Panc1 (cell line): ENCODE results near the gene RPP25L.

Source experiments
- SIN3A ChIP-seq: IDR thresholded peaks from 2 replicates; pipeline ENCODE4 v1.6.1; 2012; ENCODE audit warnings: low read depth, mild to moderate bottlenecking, low read length, moderate library complexity, borderline replicate concordance; ENCODE audit not compliant: insufficient read depth
- TCF7L2 ChIP-seq: IDR thresholded peaks from 2 replicates; pipeline ENCODE4 v1.6.1; 2011; ENCODE audit warnings: mild to moderate bottlenecking, low read depth, low read length, inconsistent platforms
- TF ChIP-seq, protein P1 (sequence below), 2 experiments: IDR thresholded peaks; 2 replicates each; pipeline ENCODE4 v1.6.1; 2011 to 2012; ENCODE audit warnings: low read depth in 2 of 2, control low read depth in 1 of 2, low read length in 1 of 2, mild to moderate bottlenecking in 1 of 2, moderate library complexity in 1 of 2; ENCODE audit not compliant: insufficient read depth in 1 of 2
- TF ChIP-seq, protein P2 (sequence below): fragments of 450-650 bp; IDR thresholded peaks from 2 replicates; pipeline ENCODE4 v1.5.1; 2017; ENCODE audit warnings: mild to moderate bottlenecking

DNA sequence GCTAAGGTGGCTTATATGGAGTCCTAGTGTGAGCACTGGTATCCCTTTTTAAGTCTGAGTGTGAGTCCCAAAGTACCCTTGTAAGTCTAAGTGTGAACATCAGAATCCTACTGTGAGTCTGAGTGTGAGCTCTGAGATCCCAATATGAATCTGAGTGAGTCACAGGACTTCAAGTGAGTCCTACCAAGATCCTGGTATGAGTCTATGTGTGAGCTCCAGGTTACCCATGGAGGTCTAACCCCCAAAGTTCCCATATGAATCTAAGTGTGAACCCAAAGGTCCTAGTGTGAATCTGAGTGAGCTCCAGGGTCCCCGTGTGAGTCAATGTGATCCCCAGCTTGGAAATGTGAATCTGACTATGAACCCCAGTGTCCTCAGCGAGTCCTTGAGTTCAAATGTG lies 24.6 kb downstream of the RPP25L start:
- TF ChIP-seq, protein P1, sequence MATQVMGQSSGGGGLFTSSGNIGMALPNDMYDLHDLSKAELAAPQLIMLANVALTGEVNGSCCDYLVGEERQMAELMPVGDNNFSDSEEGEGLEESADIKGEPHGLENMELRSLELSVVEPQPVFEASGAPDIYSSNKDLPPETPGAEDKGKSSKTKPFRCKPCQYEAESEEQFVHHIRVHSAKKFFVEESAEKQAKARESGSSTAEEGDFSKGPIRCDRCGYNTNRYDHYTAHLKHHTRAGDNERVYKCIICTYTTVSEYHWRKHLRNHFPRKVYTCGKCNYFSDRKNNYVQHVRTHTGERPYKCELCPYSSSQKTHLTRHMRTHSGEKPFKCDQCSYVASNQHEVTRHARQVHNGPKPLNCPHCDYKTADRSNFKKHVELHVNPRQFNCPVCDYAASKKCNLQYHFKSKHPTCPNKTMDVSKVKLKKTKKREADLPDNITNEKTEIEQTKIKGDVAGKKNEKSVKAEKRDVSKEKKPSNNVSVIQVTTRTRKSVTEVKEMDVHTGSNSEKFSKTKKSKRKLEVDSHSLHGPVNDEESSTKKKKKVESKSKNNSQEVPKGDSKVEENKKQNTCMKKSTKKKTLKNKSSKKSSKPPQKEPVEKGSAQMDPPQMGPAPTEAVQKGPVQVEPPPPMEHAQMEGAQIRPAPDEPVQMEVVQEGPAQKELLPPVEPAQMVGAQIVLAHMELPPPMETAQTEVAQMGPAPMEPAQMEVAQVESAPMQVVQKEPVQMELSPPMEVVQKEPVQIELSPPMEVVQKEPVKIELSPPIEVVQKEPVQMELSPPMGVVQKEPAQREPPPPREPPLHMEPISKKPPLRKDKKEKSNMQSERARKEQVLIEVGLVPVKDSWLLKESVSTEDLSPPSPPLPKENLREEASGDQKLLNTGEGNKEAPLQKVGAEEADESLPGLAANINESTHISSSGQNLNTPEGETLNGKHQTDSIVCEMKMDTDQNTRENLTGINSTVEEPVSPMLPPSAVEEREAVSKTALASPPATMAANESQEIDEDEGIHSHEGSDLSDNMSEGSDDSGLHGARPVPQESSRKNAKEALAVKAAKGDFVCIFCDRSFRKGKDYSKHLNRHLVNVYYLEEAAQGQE (IDR thresholded peaks at IDR 0.05; ENCODE audit: insufficient read depth in 1 of 2, low read depth in 2 of 2, low read length in 1 of 2), result no peak
- TF ChIP-seq, protein P2, sequence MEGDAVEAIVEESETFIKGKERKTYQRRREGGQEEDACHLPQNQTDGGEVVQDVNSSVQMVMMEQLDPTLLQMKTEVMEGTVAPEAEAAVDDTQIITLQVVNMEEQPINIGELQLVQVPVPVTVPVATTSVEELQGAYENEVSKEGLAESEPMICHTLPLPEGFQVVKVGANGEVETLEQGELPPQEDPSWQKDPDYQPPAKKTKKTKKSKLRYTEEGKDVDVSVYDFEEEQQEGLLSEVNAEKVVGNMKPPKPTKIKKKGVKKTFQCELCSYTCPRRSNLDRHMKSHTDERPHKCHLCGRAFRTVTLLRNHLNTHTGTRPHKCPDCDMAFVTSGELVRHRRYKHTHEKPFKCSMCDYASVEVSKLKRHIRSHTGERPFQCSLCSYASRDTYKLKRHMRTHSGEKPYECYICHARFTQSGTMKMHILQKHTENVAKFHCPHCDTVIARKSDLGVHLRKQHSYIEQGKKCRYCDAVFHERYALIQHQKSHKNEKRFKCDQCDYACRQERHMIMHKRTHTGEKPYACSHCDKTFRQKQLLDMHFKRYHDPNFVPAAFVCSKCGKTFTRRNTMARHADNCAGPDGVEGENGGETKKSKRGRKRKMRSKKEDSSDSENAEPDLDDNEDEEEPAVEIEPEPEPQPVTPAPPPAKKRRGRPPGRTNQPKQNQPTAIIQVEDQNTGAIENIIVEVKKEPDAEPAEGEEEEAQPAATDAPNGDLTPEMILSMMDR, result no peak
- TF ChIP-seq TCF7L2, result no peak
- no peak for TF ChIP-seq SIN3A
